IPS DF 6.9 (cell line): ENCODE results near the gene PLA2G5.

ENCODE experiments used
- DNase-seq: peaks from one replicate; pipeline ENCODE4 v3.0.0-alpha.2; 2013; ENCODE audit warnings: low read depth, low spot score
- H3K27ac ChIP-seq: one replicate; pipeline ENCODE4 v1.5.1; 2013; ENCODE audit warnings: low read length, control low read depth
- H3K27me3 ChIP-seq: 2 replicates; pipeline ENCODE4 v1.6.1; 2013; ENCODE audit warnings: mild to moderate bottlenecking, low read length; ENCODE audit not compliant: control insufficient read depth, insufficient read depth
- H3K36me3 ChIP-seq: 2 replicates; pipeline ENCODE4 v1.6.1; 2013; ENCODE audit warnings: low read length; ENCODE audit not compliant: control insufficient read depth, insufficient read depth
- H3K4me1 ChIP-seq: 2 replicates; pipeline ENCODE4 v1.6.1; 2013; ENCODE audit warnings: low read length; ENCODE audit not compliant: control insufficient read depth, insufficient read depth
- H3K4me3 ChIP-seq: 2 replicates; pipeline ENCODE4 v1.5.1; 2013; ENCODE audit warnings: mild to moderate bottlenecking, low read length
- H3K9me3 ChIP-seq: 2 replicates; pipeline ENCODE4 v1.6.1; 2013; ENCODE audit warnings: low read length, inconsistent platforms; ENCODE audit not compliant: control insufficient read depth, insufficient read depth
- WGBS: extraction: QIAGEN DNeasy Blood & Tissue Kit; methylation state at CpG from one replicate; pipeline ENCODE4 v1.1.7; 2013; ENCODE audit warnings: mixed read lengths, missing lambda C conversion rate; ENCODE audit not compliant: insufficient read length, insufficient coverage; 5-methylcytosine and 5-hydroxymethylcytosine counted together

Gene PLA2G5

DNA sequence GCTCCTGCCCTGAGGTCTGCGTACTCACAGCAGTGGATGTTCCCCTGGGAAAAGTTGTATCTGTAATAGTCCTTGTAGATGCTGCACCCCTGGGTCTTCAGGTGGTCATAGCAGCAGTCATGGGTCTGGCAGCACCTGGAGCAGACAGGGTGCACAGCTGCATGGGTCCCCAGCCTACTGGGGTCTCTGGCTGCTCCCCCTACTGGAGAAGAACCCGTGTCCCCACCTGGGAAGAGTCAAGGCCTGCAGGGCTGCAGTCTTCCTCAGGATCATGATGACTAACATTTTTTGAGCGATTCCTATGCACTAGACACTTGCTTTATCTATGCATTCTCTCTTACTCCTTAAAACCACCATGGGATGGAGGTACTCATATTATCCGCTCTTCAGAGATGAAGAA is 45.5 kb downstream of the PLA2G5 start:
- no peaks in the 10 kb centered on the region for H3K27me3 ChIP-seq
- no peak overlapping the region for H3K27ac ChIP-seq
- H3K36me3 ChIP-seq = no peaks in the 10 kb centered on the region
- no peak for DNase-seq
- no CpG with 5 or more reads among the region's 4 CpGs for WGBS
- H3K4me3 ChIP-seq = no peak overlapping the region
- no peaks in the 10 kb centered on the region for H3K9me3 ChIP-seq
- no peaks in the 10 kb centered on the region for H3K4me1 ChIP-seq

DNA sequence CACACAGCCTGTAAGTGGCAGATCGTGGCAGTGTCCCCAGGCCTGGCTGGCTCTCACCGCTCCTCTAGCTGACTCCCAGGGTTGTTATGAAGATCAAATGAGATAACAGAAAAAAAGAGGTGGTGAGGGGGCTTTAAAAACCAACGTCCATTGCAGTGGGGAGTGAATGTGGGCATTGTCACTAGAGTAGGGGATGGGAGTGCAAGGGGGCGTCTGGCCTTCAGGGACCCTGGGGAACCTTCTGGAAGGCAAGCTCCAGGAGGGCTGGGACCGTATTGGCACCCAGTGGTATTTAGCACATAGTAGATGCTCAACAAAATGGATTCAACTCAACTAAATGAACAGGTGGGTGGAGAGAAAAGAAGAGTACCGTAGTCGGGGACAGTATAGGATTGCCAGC is 45.9 kb downstream of the PLA2G5 start:
- Histone ChIP-seq H3K27ac (no peak overlapping the region), H3K36me3 (no peaks in the 10 kb centered on the region), H3K4me1 (no peaks in the 10 kb centered on the region), H3K4me3 (no peak overlapping the region), H3K9me3 (no peaks in the 10 kb centered on the region), H3K27me3 (no peaks in the 10 kb centered on the region)
- no CpG with 5 or more reads among the region's 7 CpGs for WGBS
- no peak for DNase-seq

DNA sequence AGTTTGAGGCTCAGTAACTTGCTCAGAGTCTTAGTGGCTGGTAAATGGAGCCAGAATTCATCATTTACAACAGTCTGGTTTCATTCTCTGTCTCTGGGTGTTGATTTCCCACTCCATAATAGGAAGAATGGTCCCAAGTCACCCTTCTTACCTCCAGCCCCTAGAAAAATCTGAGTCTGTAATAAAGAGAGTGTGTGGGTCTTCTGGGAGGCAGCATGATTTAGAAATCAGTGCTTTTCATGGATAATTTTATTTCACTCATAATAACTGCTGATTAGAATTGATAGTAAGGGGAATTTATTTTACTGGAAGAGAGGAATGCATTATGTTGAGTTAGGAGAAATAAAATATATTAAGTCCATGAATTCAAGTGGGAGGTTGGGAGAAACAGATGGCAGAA is 47.2 kb downstream of the PLA2G5 start:
- H3K27ac ChIP-seq = no peak overlapping the region
- H3K4me3 ChIP-seq = no peak overlapping the region
- no peak for DNase-seq
- no peaks in the 10 kb centered on the region for H3K27me3 ChIP-seq
- no peaks in the 10 kb centered on the region for H3K9me3 ChIP-seq
- no peaks in the 10 kb centered on the region for H3K4me1 ChIP-seq
- no peaks in the 10 kb centered on the region for H3K36me3 ChIP-seq

DNA sequence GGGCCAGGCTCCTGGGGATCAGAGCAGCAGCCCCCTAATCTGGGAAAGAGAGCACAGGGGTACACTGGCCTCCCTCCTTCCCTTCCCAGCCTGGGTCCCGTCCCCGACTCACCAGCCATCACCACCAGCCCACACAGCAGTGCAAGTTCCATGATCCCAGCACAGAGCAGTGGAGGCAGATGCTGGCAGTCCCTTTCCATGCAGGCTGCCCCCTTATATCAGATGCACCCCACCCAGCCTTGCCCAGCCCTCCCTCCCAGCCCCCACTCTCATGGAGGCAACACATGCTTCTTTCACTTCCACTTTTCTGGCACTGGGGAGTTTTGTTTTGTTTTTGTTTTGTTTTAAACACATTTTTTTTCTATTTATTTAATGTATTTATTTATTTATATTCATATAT is 49.4 kb downstream of the PLA2G5 start, which contains the start of gene PLA2G2D:
Gene PLA2G2D (minus strand): TSS at position 190 of the 400 bp plus-strand sequence. CDS start 38 bp downstream, at position 152.
- no CpG with 5 or more reads among the region's 2 CpGs for WGBS
- no peak within 1 kb of the TSS for H3K27ac ChIP-seq
- H3K4me3 ChIP-seq = no peak within 1 kb of the TSS

DNA sequence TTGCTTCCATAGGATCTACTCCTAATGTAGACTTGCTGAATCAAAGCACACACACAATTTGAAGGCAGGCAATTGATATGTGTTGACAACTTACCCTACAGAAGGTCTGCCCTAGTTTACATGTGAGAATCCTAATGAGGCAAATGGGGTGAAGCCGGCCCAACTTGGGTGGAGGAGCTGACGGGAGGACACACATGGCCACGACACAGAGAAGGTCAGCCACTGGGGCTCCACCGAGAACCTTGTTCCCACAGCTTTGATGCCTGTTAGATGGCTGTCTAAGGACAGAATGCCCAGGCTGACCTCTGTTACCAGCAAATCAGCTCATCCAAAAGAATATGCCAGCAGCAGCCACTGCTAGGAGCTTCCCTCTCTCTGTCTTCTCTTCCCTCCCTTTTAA is 50.8 kb downstream of the PLA2G5 start:
- Histone ChIP-seq H3K27ac (no peak overlapping the region), H3K9me3 (no peaks in the 10 kb centered on the region), H3K27me3 (no peaks in the 10 kb centered on the region), H3K4me3 (no peak overlapping the region), H3K36me3 (no peaks in the 10 kb centered on the region), H3K4me1 (no peaks in the 10 kb centered on the region)
- DNase-seq = no peak
- no CpG with 5 or more reads among the region's 4 CpGs for WGBS

More for the DNA sequence above, 49.4 kb downstream of the PLA2G5 start, which contains the start of gene PLA2G2D:
- Histone ChIP-seq H3K36me3 (no peaks in the 10 kb centered on the region), H3K4me1 (no peaks in the 10 kb centered on the region), H3K27me3 (no peaks in the 10 kb centered on the region), H3K9me3 (no peaks in the 10 kb centered on the region)
- no peak for DNase-seq

DNA sequence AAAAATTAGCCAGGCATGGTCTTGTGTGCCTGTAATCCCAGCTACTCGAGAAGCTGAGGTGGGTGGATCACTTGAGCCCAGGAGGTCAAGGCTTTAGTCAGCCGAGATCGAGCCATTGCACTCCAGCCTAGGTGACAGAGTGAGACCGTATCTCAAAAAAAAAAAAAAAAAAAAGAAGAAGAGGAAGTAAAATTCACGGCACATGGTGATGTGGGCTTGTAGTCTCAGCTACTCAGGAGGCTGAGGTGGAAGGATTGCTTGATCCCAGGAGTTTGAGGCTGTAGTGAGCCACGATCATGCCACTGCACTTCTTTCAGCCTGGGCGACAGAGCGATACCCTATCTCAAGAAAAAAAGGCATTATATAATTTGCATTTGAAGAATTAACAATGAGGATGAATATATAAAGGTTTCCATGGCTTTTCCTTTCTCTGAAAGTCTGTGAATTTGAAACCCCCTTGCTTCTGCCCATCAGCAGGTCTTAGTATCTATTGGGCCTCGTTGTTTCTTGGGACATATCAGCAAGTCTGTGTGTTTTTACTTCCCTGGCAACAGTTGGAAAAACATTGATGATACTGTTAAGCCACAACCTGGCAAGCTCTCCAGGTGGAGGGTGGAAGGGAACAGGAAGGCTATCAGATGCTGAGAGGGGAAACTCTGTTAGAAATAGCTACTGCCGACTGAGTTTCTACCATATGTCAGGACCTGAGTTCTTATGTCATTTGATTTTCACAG is 53.9 kb downstream of the PLA2G5 start:
- no peaks in the 10 kb centered on the region for H3K27me3 ChIP-seq
- H3K36me3 ChIP-seq = no peaks in the 10 kb centered on the region
- H3K4me1 ChIP-seq = no peaks in the 10 kb centered on the region
- H3K27ac ChIP-seq = no peak overlapping the region
- DNase-seq = no peak
- no CpG with 5 or more reads among the region's 10 CpGs for WGBS
- H3K9me3 ChIP-seq = no peaks in the 10 kb centered on the region
- no peak overlapping the region for H3K4me3 ChIP-seq

DNA sequence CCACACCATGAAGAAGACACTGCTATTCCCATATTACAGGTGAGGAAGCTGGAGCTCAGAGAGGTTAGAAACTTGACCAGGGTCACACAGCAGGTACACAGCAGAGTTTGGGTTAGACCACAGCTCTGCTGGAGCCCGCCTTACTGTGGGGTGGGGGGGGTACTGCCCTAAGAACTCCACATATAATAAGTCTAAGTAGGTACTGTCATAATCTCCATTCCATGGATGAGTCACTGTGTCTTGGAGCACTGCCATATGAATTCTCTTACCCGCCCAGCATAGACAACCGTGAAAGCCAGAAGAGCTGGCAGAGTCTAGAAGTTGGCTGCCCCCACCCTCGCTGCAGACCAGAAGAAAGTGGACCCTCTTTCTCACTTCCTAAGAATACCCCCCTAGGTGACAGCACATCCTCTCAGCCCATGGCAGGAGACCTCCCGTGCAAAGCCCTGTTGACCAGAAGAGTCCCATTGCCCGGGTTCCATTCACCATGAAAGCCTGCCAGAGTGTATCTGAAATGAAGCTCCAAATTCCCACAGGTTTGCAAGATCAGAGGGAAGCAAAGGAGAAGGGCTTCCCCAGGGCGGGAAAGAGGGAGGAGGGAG is 54.6 kb downstream of the PLA2G5 start:
- no peak overlapping the region for H3K27ac ChIP-seq
- no peak overlapping the region for H3K4me3 ChIP-seq
- no peaks in the 10 kb centered on the region for H3K4me1 ChIP-seq
- no CpG with 5 or more reads among the region's 7 CpGs for WGBS
- no peaks in the 10 kb centered on the region for H3K9me3 ChIP-seq
- no peaks in the 10 kb centered on the region for H3K27me3 ChIP-seq
- no peak for DNase-seq
- no peaks in the 10 kb centered on the region for H3K36me3 ChIP-seq

DNA sequence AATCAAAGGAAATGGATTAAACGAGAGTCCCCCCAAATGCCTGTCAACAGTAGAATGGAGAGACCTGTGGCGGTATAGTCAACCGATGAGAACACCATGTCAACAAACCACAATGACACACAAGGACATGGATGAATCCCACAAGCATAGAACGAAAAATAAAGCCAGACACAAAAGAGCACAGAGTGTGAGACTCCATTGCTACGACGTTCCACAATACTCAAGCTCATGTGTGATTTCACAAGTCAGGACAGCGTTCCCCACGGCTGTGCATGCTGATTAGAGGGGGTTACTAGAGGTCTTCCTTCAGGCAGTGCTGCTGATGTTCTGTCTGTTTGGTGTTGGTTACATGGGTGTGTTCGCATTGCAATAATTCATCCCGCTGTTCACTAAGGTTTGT is 55.1 kb downstream of the PLA2G5 start:
- no peaks in the 10 kb centered on the region for H3K4me1 ChIP-seq
- WGBS = no CpG with 5 or more reads among the region's 10 CpGs
- DNase-seq = no peak

DNA sequence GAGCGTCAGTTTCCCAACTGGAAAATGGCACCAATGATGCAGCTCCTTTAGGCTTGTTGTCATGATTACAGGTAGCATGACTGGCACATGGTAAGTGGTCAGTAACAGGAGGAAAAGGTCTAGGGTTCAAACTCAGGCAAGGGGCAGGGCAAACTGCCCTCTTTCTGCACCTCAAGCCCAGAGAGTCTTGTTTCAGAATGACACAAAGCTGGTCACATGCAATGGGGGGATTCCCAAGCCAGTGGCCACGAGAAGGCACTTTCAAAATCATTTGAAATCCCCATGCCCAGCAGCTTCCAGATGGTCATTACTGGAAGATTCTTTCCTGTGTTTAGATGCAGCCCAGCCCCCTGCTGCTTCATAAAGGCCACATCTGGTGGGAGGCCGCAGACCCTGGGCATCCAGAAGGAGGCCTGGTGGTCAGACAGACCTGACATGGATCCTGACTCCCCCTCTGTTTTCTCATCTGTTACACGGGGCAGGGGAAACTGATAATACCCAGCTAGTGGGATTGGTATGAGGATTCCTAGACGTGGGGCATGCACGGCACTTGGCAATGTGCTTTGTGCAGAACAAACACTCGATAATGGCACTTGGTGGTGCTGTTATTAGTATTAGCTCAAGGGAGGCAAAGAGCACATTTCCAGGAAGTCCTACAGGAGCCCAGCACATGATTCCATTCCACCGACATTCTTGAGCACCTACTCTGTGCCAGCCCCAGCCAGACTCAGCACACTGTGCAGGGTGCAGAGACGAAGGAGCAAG is 56.2 kb downstream of the PLA2G5 start:
- WGBS = no CpG with 5 or more reads among the region's 9 CpGs
- H3K27ac ChIP-seq = no peak overlapping the region
- no peaks in the 10 kb centered on the region for H3K4me1 ChIP-seq
- DNase-seq = no peak
- no peak overlapping the region for H3K4me3 ChIP-seq
- H3K9me3 ChIP-seq = no peaks in the 10 kb centered on the region
- H3K36me3 ChIP-seq = no peaks in the 10 kb centered on the region
- no peaks in the 10 kb centered on the region for H3K27me3 ChIP-seq

More for the DNA sequence above, 55.1 kb downstream of the PLA2G5 start:
- Histone ChIP-seq H3K27ac (no peak overlapping the region), H3K27me3 (no peaks in the 10 kb centered on the region), H3K4me3 (no peak overlapping the region), H3K9me3 (no peaks in the 10 kb centered on the region), H3K36me3 (no peaks in the 10 kb centered on the region)

DNA sequence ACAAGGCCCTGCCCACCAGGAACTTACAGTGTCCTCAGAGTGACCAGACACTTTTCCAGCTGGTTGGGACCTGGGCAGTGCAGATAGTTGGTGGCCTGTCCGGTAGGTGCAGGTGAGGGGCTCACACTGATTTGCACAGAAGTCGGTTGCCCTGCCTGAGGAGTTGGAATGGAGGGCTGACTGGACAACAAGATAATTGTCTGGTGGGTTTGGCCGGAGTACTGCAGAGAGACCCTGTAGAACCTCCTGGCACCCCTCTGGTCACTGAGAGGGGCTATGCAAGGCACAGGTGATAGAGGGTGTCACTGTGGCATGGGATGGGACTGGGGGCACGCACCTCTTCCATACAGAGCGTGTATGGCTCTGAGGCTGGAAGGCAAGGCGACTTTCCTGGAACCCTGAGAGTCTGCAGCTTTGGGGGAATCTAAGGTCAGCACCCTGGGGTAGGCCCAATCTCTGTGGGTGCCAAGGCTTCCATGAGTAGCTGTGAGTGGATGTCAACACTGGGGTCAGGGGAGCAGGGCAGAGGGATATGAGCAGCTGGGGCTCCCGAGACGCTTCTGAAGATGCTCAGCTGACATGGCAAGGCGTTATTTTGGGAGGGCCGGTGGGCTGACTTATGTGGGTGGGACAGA is 56.9 kb downstream of the PLA2G5 start:
- H3K4me1 ChIP-seq = no peaks in the 10 kb centered on the region
- H3K4me3 ChIP-seq = no peak overlapping the region
- no peaks in the 10 kb centered on the region for H3K27me3 ChIP-seq
- DNase-seq = no peak
- H3K27ac ChIP-seq = no peak overlapping the region
- H3K9me3 ChIP-seq = no peaks in the 10 kb centered on the region
- no peaks in the 10 kb centered on the region for H3K36me3 ChIP-seq
- WGBS = no CpG with 5 or more reads among the region's 10 CpGs
